Activated T-cell treated with anti-CD3 and anti-CD28 coated beads for 24 hours (primary cell): ENCODE data around the gene RPAP3.

Experiments
- DNase-seq: peaks from one replicate; pipeline ENCODE4 v3.0.0-alpha.2; 2020; ENCODE audit warnings: low read depth

The RPAP3 gene, protein sequence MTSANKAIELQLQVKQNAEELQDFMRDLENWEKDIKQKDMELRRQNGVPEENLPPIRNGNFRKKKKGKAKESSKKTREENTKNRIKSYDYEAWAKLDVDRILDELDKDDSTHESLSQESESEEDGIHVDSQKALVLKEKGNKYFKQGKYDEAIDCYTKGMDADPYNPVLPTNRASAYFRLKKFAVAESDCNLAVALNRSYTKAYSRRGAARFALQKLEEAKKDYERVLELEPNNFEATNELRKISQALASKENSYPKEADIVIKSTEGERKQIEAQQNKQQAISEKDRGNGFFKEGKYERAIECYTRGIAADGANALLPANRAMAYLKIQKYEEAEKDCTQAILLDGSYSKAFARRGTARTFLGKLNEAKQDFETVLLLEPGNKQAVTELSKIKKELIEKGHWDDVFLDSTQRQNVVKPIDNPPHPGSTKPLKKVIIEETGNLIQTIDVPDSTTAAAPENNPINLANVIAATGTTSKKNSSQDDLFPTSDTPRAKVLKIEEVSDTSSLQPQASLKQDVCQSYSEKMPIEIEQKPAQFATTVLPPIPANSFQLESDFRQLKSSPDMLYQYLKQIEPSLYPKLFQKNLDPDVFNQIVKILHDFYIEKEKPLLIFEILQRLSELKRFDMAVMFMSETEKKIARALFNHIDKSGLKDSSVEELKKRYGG

DNA sequence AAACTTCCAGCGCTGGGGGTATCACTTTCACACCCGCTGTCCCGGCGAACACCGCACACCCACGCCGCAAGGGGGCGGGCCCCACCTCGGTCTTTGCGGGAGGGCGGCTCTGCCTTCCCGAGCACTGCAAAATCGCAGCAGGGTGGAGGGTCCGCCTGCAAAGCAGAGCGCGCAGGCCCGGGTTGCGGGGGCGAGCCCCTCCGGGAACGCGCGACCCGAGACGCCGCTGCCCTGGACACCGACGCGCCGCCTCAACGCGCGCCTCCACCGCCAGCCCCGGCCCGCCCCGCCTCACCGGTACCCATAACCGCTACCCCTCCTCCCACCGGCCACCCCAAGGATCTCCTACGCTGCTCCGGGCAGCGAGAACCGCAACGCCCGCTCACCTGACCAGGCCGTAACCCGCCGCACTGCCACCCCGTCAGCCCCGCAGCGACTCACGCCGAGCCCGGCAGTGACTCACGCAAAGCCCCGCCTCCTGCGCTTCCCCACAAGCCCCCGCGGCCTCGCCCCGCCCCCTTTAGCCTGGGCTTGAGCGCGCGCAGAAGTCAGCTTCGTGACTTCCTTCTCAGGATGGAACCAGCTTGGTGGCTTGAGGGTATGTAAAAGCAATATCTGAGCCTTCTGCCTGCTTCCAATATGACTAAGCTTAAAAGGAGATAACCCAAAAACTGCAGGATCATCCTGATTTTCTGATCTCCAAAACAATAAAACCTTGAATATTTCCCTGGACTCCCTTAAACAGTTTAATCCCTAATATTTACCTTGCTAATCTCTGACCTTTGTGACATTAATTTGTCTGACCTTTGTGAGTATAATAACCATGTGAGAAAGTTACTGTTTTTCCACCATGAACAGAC is at the start of gene RPAP3:
TSS of gene RPAP3 (minus strand) at position 465 of the 860 bp plus-strand sequence. CDS start 3,190 bp downstream, outside the sequence.
- peak; percentile 97 for DNase-seq

DNA sequence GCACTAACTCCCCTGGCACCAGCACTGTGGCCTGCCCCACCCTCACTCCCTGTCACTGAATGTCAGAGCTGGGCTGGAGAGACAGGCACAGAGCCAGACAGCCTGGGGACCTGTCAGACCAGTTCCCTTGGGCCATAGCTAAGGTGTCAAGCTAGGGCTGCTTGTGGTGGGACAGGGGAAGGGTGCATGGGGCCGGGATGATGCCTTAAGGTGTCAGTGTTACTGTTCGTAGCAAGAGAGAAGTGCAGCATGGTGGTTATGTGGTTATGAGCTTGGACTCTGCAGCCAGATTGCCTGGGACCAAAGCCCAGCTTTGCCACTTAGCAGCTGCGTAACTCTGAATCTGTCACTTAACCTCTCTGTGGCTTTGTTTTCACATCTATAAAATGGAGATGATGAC is 49.1 kb upstream of the RPAP3 start:
- DNase-seq: no peak

DNA sequence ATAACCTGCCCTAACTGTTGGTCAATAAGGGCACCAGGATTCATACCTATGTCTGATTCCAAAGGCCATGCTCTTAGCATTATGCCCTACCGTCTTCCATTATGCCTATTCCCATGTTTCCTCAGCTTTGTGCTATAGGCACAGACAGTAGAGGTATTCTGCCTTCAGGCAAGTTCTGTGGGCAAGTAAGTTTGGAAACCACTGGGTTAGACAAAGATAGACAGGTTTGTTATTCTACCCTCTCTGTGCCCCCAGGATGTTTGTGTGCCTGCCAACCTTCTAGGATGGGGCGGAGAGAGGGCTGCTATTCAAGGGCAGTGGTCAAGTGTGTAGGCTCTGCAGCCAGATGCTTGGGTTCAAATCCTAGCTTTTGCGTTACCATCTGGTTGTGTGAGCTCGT is 48.3 kb upstream of the RPAP3 start:
- DNase-seq: no peak

DNA sequence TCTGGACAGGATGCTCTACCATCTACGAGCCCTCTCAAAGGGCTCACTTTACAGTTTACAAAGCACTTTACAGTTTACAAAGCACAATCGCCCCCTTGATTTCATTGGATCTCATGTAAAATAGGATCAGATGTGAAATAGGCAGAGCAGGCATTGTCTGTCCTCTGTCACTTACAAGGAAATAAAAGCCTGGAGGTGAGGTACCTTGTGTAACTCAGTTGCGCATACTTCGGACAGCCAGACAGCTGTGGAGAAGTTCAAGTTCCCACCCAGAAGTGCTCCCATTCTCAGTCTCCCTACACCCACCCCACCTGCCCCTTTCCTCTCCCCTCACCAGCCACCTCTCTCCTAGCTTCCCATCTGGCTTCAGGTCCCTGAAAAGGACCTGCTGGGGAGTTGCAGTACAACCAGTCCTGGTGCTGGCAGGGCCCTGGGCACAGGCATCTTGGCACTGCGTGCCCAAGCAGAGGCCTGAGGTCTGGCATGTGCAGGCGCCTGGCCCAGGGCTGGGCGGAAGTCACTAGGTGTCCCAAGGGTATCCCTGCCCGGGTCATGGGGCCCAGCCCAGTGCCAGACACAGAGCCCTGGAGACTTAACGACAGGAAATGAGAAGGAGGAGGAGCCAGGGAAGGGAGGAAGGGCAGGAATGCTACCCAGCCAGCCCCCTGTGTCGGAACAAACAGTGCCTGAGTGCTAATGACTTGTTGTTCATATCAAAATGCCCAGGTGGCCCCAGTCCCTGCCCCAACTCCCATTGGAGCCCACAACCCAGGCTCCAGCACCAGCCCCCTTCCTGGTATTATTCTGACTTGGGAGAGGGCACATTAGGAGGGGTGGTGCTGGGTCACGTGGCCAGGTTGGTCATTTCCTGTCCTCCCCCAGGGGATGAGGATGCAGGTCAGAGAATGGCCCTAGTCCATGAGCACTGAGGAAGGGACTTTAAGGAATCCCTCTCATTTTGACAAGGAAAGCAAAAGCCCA is 47.5 kb upstream of the RPAP3 start:
- no peak for DNase-seq

DNA sequence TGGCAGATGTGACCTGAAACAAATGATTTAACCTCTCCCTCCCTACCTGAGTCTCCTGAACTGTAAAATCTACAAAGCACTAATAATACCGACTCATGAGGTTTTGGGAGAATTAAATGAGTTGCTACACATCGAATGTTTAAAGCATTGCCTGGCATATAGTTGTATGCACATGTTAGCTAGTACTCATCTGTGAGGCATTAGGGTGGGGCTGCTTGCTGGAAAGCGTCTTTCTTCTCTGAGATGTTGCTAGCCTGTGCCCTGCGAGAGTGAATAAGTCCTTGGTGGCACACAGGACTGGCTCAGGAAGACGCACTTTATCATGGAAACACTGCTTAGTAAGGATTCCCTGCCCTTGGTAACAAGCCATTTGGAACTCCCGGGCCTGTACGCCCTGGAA is 46.7 kb upstream of the RPAP3 start:
- no peak for DNase-seq

DNA sequence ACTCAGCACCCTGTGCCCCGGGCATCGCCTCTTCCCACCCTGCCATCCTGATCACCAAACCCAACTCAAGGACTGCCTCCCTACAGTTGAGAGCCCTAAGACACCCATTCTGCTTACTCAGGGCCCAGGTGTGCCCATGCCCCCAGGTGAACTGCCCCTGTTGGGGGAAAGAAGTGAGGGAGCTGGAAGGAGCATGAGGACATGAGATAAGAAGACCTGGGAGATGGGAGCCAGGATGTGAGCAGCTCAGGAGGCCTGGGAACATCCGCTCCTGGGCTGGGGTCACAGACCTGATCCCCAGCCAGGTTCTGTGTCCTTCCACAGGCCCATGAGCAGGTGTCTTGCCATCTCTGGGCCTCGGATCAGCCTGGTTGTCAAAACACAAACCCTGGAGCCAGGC is 46.3 kb upstream of the RPAP3 start:
- DNase-seq: no peak

DNA sequence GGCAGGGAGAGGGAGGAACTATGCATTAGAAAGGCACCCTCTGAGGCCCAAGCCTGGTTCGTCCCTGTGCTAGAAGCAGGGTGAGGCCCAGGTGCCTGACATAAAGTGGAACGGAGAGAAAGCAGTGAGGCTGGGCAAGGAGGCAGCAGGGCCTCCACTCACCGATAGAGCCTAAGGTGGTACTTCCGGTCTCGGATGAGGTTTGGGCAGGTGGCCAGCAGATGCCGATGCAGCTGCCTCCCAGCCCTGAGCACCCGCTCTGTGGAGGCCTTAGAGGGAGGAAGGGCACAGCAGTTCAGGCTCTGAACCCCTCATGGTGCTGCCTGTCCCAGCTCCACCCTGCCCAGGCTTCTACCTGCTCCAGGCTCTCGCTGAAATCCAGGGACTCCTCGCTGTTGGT is 45.7 kb upstream of the RPAP3 start:
- DNase-seq: no peak

DNA sequence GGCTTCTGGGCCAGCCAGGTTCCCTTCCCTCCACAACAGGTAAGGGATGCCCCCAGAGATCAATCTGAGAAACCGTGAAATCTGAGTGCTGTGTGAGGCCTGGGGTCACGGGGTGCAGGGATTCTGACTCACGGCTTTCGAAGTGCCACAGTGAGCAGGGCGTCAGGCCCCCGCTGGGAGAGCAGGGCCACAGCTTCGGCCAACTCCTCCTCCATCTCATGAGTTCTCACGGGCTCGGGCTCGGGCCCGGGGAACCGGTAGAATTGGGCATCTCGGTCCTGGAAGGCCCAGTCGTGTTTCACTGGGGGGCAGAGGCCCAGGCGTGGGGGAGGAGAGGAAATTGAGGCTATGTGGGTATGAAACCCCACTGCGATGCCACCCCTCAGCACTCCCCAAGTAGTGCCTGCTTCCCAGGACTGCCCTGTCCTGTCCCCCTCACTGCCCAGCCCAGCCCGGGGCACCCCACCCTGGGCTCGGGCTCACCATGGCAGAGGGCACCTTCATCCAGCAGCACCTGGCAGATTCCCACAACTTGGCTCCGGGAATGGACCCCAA is 45.2 kb upstream of the RPAP3 start:
- no peak for DNase-seq

DNA sequence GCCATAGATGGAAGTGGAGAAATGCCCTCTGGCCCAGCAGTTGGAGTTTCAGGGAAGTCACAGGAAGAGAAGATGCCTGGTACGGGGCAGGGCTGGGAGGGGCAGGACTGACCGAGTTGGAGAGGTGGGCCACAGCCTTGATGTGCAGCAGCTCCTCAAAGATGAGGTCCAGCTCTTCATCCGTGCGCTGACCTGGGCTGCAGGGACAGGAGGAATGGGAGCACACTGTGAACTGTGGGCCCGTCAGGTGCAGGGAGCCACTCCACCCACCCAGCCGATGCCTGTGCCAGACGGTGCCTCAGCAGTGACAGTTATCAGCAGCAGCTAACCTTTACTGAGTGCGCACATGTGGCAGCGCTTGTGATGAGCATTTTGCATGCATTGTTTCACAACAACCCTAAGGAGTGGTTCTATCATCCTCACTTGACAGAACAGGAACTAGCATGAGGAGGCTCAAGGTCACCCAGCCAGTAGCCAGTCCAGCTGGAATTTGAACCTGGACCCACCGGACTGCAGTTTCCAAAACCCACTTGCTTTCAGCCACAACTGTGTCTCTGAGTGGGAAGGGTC is 44.5 kb upstream of the RPAP3 start:
- no peak for DNase-seq

DNA sequence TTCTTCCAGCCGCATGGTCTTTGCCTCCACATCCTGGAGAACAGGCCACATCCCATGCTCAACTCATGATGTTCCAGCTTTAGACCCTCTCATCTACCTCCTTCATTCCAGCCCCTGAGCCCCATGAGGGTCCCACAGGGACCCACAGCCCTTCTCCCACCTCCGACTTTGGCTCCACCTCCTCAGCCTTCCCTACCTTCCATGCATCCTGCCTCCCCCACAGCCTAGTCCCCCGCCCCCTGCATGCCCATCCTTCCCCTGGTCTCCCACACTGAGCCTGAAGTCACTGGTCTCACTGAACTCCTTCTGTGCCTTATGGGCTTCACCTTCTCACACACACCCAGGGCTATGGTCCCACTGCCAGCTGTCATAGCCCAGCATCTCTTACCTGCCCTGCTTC is 43.1 kb upstream of the RPAP3 start:
- DNase-seq: no peak

DNA sequence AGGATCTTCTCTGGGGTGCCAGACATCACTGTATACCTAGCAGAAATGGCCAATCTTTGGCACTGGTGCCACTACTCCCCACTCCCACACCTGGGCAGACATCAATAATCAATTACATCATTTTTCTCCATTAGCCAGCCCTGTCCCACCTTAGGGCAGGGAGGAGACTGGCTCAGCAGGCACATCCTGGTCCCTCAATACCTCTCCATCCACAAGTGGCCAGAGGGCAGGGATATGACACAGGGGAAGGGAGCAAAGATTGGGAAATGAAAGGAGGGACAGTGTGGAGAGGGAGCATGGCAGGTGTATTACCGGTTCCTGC is 42.6 kb upstream of the RPAP3 start:
- DNase-seq: no peak

DNA sequence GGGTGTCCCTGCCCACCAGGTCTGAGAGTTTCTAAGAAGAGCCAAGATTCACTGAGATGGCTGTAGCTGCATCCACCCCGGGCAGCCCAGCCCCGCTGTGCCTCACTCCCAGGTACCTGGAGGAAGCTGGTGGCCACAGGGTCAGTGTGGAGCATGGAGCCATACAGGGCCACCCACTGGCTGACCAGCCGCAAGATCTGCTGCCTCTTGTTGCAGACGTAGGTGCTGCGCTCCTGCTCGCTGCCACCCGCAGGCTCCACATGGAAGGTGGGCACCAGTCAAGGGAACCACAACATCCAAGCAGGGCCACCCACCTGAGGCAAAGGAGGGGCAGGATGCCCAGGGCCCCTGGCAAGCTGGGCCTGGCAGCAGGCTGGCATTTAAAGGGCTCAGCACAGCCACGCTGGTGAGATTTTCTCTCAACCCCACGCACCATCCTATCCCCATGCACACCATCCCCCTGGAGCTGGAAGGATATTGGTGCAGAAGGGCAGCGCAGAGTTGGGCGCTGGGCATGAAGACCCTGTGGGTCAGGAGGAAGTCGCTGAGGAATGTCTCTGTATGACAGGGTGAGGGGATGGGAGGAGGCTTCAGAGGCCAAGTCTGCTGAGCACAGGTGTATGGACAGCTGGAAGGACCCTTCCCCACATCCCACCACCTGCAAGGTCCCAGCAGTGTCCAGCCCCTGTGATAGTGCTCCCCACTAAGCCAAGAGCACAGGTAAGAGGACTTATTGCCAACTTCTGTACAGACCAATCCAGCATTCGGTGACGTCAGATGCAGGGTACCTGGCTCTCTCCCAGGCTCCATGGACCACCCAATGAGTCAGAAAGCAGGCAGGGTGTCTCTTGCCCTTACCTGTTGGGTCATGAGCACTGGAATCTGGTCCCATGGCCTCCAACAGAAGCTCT is 42.0 kb upstream of the RPAP3 start:
- no peak for DNase-seq

DNA sequence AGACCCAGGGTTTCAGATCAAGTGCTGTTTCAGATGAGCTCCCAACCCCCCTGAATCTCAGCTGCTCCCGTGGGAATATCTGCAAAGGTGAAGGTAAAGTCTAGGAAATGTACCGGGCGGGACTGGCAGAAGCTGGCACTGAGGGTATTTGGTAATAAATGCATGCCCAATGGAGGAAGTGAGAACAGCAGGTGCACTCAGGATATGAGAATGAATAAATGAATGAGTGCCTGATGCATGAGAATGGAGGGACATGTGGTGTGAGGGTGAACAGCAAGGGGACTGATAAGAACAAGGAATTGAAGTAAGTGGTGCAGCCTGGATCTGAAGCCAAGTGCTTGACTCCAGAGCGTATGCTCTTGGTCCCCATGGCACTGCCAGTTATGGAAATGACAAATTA is 41.3 kb upstream of the RPAP3 start:
- no peak for DNase-seq

DNA sequence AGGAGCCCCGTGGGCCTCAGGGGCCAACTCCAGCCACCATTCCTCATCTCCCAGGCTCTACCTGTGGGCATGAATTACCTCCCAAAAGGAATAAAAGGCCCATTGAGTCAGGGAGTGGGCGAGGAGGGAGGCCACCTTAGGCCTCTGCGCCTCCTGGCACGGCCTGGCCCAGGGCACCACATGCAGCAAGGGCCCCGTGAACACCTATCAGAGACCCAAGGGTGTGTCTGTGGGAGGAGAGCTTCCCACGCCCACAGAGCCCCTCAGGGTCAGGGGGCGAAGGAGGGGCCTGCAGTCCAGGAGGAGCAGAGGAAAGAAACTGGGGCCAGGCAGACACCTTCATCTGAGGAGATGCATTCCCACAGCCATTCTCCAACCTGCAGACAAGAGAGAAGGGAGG is 40.7 kb upstream of the RPAP3 start:
- DNase-seq: no peak

DNA sequence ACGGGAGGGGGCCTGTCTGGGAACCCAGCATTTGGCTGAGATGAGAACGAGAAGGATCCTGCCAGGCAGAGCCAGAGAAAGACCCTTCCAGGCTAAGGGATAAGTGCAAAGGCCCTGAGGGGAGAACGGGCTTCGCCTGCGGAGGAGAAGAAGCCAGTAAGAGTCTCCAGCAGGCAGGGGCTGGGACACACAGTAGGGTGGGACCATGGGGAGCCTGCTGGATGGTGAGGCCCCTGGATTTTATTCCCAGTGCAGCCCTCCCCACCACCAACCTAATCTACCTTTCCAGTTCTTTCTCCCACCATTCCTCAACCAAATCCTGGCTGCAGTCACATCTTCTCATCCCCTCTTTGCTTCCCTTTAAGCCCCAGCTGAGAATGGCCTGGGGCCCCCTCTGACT is 40.2 kb upstream of the RPAP3 start:
- no peak for DNase-seq

DNA sequence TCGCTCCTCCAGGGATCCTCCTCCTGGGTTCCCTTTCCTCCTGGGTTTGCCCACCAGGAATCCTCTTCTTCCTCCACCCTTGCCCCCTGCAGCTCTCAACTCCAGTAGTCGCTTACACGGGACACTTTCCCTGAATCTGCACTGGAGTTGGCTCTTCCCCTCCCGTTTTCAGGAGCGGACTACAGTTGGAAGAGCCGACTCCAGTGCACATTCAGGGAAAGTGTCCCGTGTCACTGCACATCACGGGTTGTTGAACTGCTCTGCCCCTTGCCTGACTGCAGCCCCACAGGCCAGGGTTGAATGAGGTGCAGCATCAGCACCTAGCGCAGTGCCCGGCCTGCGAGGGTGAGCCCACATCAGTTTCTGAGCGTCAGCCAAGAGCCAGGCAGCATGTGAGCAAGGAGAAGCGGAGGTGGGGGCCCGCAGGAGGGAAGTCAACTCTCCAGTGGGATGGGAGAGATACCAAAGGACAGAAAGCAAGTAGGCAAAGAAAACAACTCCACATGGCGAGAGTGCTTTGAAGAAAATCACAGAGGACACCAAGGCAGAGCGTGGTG is 39.7 kb upstream of the RPAP3 start:
- DNase-seq: no peak

DNA sequence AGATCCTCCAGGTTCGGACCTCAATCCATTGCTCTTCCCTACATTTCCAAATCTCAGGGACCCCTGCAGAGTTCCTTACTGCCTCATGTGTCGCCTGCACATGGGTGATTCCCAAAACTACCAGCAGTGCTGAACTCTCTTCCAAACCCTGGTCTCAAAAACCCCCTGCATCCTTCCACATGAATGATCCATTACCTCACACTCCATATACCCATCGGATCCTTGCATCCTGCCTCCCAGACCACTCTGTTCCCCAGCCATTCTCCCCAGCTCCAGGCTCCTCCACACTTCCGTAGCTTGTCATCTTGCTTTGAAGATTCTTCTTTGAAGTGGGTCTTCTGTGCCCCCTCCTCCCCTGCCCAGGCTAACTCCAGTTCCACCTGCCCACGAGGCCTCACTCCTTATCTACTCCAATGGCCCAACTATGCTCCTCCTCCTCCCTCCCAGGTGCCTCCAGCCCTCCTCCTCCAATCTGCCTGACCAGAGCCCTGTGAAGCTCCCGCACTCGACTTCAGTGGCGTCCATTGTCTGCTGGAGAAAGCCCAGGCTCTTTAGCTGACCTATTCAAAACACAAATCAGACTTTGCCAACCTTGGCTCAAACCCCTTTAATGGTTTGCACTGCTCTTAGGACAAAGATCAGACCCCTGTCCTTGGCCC is 39.1 kb upstream of the RPAP3 start:
- DNase-seq: no peak

DNA sequence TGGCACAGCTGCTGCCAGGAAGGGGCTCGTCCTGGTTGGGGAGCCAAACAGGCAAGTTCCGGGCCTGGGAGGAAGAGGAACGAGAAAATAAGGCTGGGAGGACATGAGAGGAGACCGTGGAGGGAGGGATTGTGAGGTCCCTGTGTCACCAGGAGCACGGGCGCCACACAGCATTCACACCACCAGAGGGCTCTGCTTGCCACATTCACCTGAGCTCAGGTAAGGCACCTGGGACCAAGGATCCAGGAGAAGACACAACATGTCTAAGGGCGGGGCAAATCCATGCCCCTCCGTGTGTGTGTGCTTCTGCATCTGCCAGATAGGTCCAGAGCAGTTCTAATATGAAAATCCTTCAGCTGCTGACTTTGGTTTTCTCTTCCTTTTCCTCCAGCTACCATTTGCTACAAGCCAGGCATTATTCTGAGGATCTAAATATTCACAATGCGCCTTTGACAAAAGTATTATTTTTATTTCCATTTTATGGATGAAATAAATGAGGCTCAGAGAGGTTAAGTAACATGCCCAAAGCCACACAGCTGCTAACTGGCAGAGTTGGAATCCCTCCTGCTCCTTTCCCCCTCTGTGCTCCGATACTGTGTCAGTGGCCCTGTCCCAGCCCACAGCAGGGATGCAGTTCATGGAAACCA is 38.3 kb upstream of the RPAP3 start:
- peak; percentile 26 for DNase-seq
